WTC11 (cell line): ENCODE data around the gene HOXB5. TPM values are rescaled to one million over a fixed set of nuclear protein-coding genes. Genes with fewer than 3 reads are reported as not detected.
A peak's percentile ranks its signal among the peaks of the same experiment; 100 is the strongest.

Experiments used
- ATAC-seq: fragments of 200-7000 bp; cut with Tn5 transposase; 2 replicates; pipeline ENCODE4 v1.10.0; 2021; ENCODE audit warnings: mild to moderate bottlenecking, moderate library complexity
- CTCF ChIA-PET: fragments of 300-600 bp; sonication (Branson Sonifier 250); formaldehyde crosslinking; loops from one replicate; lab custom pipeline; 2021; ENCODE audit warnings: antibody characterized with exemption; lab: Charles Lee
- POLR2A ChIA-PET: fragments of 350-600 bp; sonication (Branson Sonifier 250); formaldehyde crosslinking; loops from one replicate; lab custom pipeline; 2021; ENCODE audit warnings: antibody characterized with exemption; lab: Charles Lee
- DNase-seq: peaks from one replicate; pipeline ENCODE4 v3.0.0; 2021; ENCODE audit warnings: low spot score
- H3K27ac Mint-ChIP-seq: 2 replicates; pipeline ENCODE4 v1.8.0; 2021; ENCODE audit warnings: mixed read lengths
- H3K27me3 Mint-ChIP-seq: 2 replicates; pipeline ENCODE4 v1.8.0; 2021; ENCODE audit warnings: low read depth, mild to moderate bottlenecking, moderate library complexity, mixed read lengths
- H3K36me3 Mint-ChIP-seq: 2 replicates; pipeline ENCODE4 v1.8.0; 2021; ENCODE audit warnings: mixed read lengths
- H3K4me1 Mint-ChIP-seq: 2 replicates; pipeline ENCODE4 v1.8.0; 2022; ENCODE audit warnings: mixed read lengths
- H3K4me3 Mint-ChIP-seq: 2 replicates; pipeline ENCODE4 v1.8.0; 2021; ENCODE audit warnings: mild to moderate bottlenecking, moderate library complexity, mixed read lengths
- H3K9me3 Mint-ChIP-seq: 2 replicates; pipeline ENCODE4 v1.8.0; 2021; ENCODE audit warnings: mixed read lengths
- ETV6 ChIP-seq: sonication (generic); formaldehyde crosslinking; IDR thresholded peaks from 2 replicates; pipeline ENCODE4 v1.8.1; 2022; ENCODE audit warnings: mild to moderate bottlenecking, missing genetic modification reagents
- FOXK1 ChIP-seq: sonication (generic); formaldehyde crosslinking; IDR thresholded peaks from 2 replicates; pipeline ENCODE4 v1.8.0; 2022; ENCODE audit warnings: mild to moderate bottlenecking, moderate library complexity, missing genetic modification reagents
- JUN ChIP-seq: sonication (generic); formaldehyde crosslinking; IDR thresholded peaks from 2 replicates; pipeline ENCODE4 v1.8.0; 2023; ENCODE audit warnings: mild to moderate bottlenecking, missing genetic modification reagents
- KAT7 ChIP-seq: sonication (generic); formaldehyde crosslinking; IDR thresholded peaks from 2 replicates; pipeline ENCODE4 v1.8.1; 2023; ENCODE audit warnings: missing genetic modification reagents, mild to moderate bottlenecking, borderline replicate concordance
- NR3C1 ChIP-seq: sonication (generic); formaldehyde crosslinking; conservative IDR thresholded peaks from 2 replicates; pipeline ENCODE4 v1.8.1; 2023; ENCODE audit warnings: low read depth, mild to moderate bottlenecking, missing genetic modification reagents
- SMAD3 ChIP-seq: sonication (generic); formaldehyde crosslinking; IDR thresholded peaks from 2 replicates; pipeline ENCODE4 v1.8.0; 2022; ENCODE audit warnings: missing genetic modification reagents, mild to moderate bottlenecking, borderline replicate concordance
- SOX15 ChIP-seq: fragments of 250-450 bp; sonication (Bioruptor Pico); IDR thresholded peaks from 2 replicates; pipeline ENCODE4 v1.9.0; 2021; ENCODE audit warnings: mild to moderate bottlenecking
- TCF7 ChIP-seq: sonication (generic); formaldehyde crosslinking; IDR thresholded peaks from 2 replicates; pipeline ENCODE4 v1.8.0; 2022; ENCODE audit warnings: mild to moderate bottlenecking, low read depth, missing genetic modification reagents, moderate library complexity
- ZNF121 ChIP-seq: sonication (generic); formaldehyde crosslinking; IDR thresholded peaks from 2 replicates; pipeline ENCODE4 v1.8.0; 2023; ENCODE audit warnings: missing genetic modification reagents
- ZNF396 ChIP-seq: fragments of 250-450 bp; sonication (Bioruptor Pico); IDR thresholded peaks from 2 replicates; pipeline ENCODE4 v1.8.0; 2021; ENCODE audit warnings: mild to moderate bottlenecking, moderate library complexity, borderline replicate concordance
- ZNF423 ChIP-seq: fragments of 250-450 bp; sonication (Bioruptor Pico); IDR thresholded peaks from 2 replicates; pipeline ENCODE4 v2.1.2; 2022; ENCODE audit warnings: mild to moderate bottlenecking, moderate library complexity
- total RNA-seq: library from RNA; stranded (reverse); gene quantifications from 3 replicates; pipeline ENCODE4 v1.2.3, GENCODE V29; 2021
- TF ChIP-seq, protein P1 (sequence below): sonication (generic); formaldehyde crosslinking; IDR thresholded peaks from 2 replicates; pipeline ENCODE4 v1.8.1; 2023; ENCODE audit warnings: mild to moderate bottlenecking, missing genetic modification reagents
- TF ChIP-seq, protein P2 (sequence below): sonication (generic); formaldehyde crosslinking; IDR thresholded peaks from 2 replicates; pipeline ENCODE4 v1.8.1; 2022; ENCODE audit warnings: mild to moderate bottlenecking, missing genetic modification reagents, moderate library complexity, borderline replicate concordance
- TF ChIP-seq, protein P3 (sequence below): sonication (generic); formaldehyde crosslinking; IDR thresholded peaks from 2 replicates; pipeline ENCODE4 v1.8.0; 2023; ENCODE audit warnings: missing genetic modification reagents
- TF ChIP-seq, protein P4 (sequence below): fragments of 200-600 bp; IDR thresholded peaks from 2 replicates; pipeline ENCODE4 v1.8.0; 2022; ENCODE audit warnings: antibody characterized with exemption
- TF ChIP-seq, protein P5 (sequence below): sonication (generic); formaldehyde crosslinking; IDR thresholded peaks from 2 replicates; pipeline ENCODE4 v1.8.1; 2023; ENCODE audit warnings: mild to moderate bottlenecking, missing genetic modification reagents
- TF ChIP-seq, protein P6 (sequence below): sonication (generic); formaldehyde crosslinking; IDR thresholded peaks from 2 replicates; pipeline ENCODE4 v1.8.1; 2023; ENCODE audit warnings: mild to moderate bottlenecking, moderate library complexity, missing genetic modification reagents
- TF ChIP-seq, protein P7 (sequence below): sonication (generic); formaldehyde crosslinking; IDR thresholded peaks from 2 replicates; pipeline ENCODE4 v1.8.0; 2022; ENCODE audit warnings: missing genetic modification reagents

HOXB5 gene
- total RNA-seq, 1 experiment from 2014 or later: not detected

DNA sequence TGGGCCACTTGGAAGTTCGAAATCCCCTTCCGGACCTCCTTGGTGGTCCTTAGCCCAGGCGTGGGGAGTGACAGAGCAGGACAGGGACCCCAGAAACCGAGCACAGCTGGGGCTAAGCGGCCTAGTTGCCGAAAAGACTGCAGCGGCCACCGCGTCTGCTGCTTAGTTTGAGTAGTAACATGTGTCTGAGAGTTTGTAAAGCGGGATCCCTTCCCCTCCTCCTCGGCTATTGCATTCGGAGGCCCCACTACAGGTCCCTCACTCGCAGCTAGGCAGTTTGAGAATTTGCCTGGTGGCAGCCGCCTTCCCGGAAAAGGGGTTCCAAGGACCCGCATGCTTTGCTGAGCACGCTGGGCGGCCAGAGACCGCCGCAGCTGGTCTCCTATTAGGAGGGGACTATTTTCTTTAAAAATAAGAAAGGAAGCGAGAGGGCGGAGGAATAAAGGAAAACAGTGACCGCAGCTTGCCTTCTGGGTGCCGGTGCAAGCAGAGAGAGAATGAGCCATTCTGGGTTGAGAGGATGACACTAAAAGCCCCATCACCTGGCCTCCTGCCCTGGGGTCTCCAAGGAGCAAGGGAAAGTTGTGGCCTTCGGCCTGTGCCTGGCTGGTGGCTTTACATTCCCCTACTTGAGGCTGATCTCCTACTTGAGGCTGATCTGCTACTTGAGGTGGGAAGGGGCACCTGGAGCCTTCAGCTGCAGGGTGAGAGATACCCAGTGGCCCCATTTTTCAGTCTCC lies 1.1 kb upstream of the HOXB5 start (continued):
- TF ChIP-seq, protein P1, sequence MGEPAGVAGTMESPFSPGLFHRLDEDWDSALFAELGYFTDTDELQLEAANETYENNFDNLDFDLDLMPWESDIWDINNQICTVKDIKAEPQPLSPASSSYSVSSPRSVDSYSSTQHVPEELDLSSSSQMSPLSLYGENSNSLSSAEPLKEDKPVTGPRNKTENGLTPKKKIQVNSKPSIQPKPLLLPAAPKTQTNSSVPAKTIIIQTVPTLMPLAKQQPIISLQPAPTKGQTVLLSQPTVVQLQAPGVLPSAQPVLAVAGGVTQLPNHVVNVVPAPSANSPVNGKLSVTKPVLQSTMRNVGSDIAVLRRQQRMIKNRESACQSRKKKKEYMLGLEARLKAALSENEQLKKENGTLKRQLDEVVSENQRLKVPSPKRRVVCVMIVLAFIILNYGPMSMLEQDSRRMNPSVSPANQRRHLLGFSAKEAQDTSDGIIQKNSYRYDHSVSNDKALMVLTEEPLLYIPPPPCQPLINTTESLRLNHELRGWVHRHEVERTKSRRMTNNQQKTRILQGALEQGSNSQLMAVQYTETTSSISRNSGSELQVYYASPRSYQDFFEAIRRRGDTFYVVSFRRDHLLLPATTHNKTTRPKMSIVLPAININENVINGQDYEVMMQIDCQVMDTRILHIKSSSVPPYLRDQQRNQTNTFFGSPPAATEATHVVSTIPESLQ (CRISPR knock-in tag): no peak
- TF ChIP-seq SOX15: no peak
- no peak for TF ChIP-seq JUN (CRISPR knock-in tag)
- TF ChIP-seq, protein P2, sequence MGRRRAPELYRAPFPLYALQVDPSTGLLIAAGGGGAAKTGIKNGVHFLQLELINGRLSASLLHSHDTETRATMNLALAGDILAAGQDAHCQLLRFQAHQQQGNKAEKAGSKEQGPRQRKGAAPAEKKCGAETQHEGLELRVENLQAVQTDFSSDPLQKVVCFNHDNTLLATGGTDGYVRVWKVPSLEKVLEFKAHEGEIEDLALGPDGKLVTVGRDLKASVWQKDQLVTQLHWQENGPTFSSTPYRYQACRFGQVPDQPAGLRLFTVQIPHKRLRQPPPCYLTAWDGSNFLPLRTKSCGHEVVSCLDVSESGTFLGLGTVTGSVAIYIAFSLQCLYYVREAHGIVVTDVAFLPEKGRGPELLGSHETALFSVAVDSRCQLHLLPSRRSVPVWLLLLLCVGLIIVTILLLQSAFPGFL (CRISPR knock-in tag): no peak
- TF ChIP-seq, protein P3, sequence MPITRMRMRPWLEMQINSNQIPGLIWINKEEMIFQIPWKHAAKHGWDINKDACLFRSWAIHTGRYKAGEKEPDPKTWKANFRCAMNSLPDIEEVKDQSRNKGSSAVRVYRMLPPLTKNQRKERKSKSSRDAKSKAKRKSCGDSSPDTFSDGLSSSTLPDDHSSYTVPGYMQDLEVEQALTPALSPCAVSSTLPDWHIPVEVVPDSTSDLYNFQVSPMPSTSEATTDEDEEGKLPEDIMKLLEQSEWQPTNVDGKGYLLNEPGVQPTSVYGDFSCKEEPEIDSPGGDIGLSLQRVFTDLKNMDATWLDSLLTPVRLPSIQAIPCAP (CRISPR knock-in tag): no peak
- TF ChIP-seq, protein P4, sequence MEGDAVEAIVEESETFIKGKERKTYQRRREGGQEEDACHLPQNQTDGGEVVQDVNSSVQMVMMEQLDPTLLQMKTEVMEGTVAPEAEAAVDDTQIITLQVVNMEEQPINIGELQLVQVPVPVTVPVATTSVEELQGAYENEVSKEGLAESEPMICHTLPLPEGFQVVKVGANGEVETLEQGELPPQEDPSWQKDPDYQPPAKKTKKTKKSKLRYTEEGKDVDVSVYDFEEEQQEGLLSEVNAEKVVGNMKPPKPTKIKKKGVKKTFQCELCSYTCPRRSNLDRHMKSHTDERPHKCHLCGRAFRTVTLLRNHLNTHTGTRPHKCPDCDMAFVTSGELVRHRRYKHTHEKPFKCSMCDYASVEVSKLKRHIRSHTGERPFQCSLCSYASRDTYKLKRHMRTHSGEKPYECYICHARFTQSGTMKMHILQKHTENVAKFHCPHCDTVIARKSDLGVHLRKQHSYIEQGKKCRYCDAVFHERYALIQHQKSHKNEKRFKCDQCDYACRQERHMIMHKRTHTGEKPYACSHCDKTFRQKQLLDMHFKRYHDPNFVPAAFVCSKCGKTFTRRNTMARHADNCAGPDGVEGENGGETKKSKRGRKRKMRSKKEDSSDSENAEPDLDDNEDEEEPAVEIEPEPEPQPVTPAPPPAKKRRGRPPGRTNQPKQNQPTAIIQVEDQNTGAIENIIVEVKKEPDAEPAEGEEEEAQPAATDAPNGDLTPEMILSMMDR: no peak

DNA sequence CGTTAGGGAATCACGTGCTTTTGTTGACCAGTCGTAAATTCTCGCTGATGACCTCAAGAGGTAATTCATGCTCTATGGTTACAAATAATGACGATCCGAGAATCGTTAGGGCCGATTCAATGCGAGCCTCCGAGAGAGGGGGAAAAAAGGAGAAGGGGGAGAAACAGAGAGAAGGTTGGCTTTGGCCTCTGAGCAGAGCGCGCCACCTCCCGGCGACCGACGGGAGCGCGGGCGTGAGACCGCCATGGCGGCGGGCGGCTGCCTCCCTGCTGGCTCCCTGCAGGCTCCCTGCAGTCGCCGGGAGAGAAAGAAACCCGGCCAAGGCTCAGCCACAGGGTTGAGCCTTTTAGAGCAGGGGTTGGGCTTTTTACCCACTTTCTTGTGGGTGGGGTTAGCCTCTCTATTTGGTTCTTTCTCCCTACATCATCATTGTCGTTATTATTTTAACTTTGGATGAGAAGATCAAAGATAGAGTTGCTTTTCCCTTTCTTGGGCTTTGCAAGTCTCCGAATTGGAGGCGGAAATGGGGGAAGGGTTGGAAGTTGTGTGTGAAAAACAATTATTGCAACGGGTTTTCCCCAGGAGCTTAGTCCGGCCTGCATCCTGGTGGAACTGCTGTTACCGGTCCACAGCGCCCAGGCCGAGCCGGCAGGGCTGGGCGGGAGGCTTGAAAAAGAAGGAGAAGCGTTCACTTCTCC lies 410 bp upstream of the HOXB5 start:
- Mint-ChIP-seq H3K36me3 (peaks cover 2% of the 10 kb centered on the region; the same call in 1 of the 2 replicates), H3K9me3 (no peaks in the 10 kb centered on the region), H3K27ac (no peak overlapping the region), H3K27me3 (peaks cover 100% of the 10 kb centered on the region; the same call in 1 of the 2 replicates), H3K4me1 (peaks cover 55% of the 10 kb centered on the region), H3K4me3 (peak overlapping the region; percentile 50)
- ChIA-PET CTCF (interaction anchor here (0.7 to 2.5 kb wide), 25 partner anchors 11 to 378 kb away, joined by 3 to 15 read pairs (median 5); no protein-coding TSS in a partner anchor), POLR2A (no interaction called here)
- ATAC-seq (peak; percentile 20), DNase-seq (peak; percentile 90)
- no peak for TF ChIP-seq JUN (CRISPR knock-in tag)
- TF ChIP-seq ZNF423 (CRISPR knock-in tag): peak; percentile 72
- TF ChIP-seq, protein P4: peak; percentile 90
- TF ChIP-seq ZNF396 (CRISPR knock-in tag): no peak
- no peak for TF ChIP-seq FOXK1 (CRISPR knock-in tag)
- TF ChIP-seq TCF7 (CRISPR knock-in tag): no peak
- TF ChIP-seq ZNF121 (CRISPR knock-in tag): no peak
- TF ChIP-seq NR3C1 (CRISPR knock-in tag): no peak
- TF ChIP-seq ETV6 (CRISPR knock-in tag): no peak
- TF ChIP-seq SOX15: no peak
- no peak for TF ChIP-seq KAT7 (CRISPR knock-in tag)
- TF ChIP-seq, protein P5, sequence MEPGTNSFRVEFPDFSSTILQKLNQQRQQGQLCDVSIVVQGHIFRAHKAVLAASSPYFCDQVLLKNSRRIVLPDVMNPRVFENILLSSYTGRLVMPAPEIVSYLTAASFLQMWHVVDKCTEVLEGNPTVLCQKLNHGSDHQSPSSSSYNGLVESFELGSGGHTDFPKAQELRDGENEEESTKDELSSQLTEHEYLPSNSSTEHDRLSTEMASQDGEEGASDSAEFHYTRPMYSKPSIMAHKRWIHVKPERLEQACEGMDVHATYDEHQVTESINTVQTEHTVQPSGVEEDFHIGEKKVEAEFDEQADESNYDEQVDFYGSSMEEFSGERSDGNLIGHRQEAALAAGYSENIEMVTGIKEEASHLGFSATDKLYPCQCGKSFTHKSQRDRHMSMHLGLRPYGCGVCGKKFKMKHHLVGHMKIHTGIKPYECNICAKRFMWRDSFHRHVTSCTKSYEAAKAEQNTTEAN: no peak
- TF ChIP-seq SMAD3 (CRISPR knock-in tag): no peak
- TF ChIP-seq, protein P6, sequence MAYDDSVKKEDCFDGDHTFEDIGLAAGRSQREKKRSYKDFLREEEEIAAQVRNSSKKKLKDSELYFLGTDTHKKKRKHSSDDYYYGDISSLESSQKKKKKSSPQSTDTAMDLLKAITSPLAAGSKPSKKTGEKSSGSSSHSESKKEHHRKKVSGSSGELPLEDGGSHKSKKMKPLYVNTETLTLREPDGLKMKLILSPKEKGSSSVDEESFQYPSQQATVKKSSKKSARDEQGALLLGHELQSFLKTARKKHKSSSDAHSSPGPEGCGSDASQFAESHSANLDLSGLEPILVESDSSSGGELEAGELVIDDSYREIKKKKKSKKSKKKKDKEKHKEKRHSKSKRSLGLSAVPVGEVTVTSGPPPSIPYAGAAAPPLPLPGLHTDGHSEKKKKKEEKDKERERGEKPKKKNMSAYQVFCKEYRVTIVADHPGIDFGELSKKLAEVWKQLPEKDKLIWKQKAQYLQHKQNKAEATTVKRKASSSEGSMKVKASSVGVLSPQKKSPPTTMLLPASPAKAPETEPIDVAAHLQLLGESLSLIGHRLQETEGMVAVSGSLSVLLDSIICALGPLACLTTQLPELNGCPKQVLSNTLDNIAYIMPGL (CRISPR knock-in tag): 0 out of 2 replicates have a peak, but pooled peaks have one; percentile 39
- TF ChIP-seq, protein P7, sequence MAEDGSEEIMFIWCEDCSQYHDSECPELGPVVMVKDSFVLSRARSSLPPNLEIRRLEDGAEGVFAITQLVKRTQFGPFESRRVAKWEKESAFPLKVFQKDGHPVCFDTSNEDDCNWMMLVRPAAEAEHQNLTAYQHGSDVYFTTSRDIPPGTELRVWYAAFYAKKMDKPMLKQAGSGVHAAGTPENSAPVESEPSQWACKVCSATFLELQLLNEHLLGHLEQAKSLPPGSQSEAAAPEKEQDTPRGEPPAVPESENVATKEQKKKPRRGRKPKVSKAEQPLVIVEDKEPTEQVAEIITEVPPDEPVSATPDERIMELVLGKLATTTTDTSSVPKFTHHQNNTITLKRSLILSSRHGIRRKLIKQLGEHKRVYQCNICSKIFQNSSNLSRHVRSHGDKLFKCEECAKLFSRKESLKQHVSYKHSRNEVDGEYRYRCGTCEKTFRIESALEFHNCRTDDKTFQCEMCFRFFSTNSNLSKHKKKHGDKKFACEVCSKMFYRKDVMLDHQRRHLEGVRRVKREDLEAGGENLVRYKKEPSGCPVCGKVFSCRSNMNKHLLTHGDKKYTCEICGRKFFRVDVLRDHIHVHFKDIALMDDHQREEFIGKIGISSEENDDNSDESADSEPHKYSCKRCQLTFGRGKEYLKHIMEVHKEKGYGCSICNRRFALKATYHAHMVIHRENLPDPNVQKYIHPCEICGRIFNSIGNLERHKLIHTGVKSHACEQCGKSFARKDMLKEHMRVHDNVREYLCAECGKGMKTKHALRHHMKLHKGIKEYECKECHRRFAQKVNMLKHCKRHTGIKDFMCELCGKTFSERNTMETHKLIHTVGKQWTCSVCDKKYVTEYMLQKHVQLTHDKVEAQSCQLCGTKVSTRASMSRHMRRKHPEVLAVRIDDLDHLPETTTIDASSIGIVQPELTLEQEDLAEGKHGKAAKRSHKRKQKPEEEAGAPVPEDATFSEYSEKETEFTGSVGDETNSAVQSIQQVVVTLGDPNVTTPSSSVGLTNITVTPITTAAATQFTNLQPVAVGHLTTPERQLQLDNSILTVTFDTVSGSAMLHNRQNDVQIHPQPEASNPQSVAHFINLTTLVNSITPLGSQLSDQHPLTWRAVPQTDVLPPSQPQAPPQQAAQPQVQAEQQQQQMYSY (CRISPR knock-in tag): peak; percentile 41; the same call in 1 of the 2 replicates
